Right renal cortex interstitium (tissue), 3 donors: ENCODE results near the gene ROBO4. TPM values are rescaled to one million over a fixed set of nuclear protein-coding genes. Genes with fewer than 3 reads are reported as not detected.

ENCODE experiments used
- DNase-seq, 3 donors: peaks; one replicate each; pipeline ENCODE4 v3.0.0-alpha.2; 2013; ENCODE audit warnings: low read depth in 3 of 3, low spot score in 2 of 3
- polyA plus RNA-seq, 3 donors: library from polyadenylated mRNA; unstranded; fragments of 120-200 nt; gene quantifications; one replicate each; pipeline ENCODE4 v1.2.1, GENCODE V29; 2013; ENCODE audit not compliant: insufficient read length in 3 of 3

The ROBO4 gene
- 10 to 100 TPM; 16.0 to 17.2 (median 16.1) TPM for polyA plus RNA-seq

- no peak for DNase-seq
These were observed at the start of gene ROBO4 for GRCh38 chr11:124897674-124898262. Gene ROBO4, minus strand, starts transcription at chr11:124897865. Its CDS starts 70 bp downstream, at chr11:124897795.

- no peak for DNase-seq
These were observed 49.1 kb upstream of the ROBO4 start for GRCh38 chr11:124946735-124947141.

- DNase-seq = no peak
These were observed 48.2 kb upstream of the ROBO4 start for GRCh38 chr11:124945826-124946225.

GRCh38 chr11:124944565-124944964 lies 46.9 kb upstream of the ROBO4 start:
- no peak for DNase-seq

- DNase-seq = no peak
These were observed 46.1 kb upstream of the ROBO4 start for GRCh38 chr11:124943741-124944140.

GRCh38 chr11:124943254-124943616 lies 45.6 kb upstream of the ROBO4 start:
- DNase-seq = no peak

- DNase-seq = no peak
These were observed 45.0 kb upstream of the ROBO4 start for GRCh38 chr11:124942466-124943253.

GRCh38 chr11:124941703-124942102 lies 44.0 kb upstream of the ROBO4 start:
- no peak for DNase-seq

GRCh38 chr11:124938970-124939369 lies 41.3 kb upstream of the ROBO4 start:
- no peak for DNase-seq

- DNase-seq = no peak
These were observed 40.6 kb upstream of the ROBO4 start for GRCh38 chr11:124938206-124938765.

GRCh38 chr11:124937336-124937935 lies 39.8 kb upstream of the ROBO4 start:
- no peak for DNase-seq

- no peak for DNase-seq
These were observed 38.2 kb upstream of the ROBO4 start, which contains the start of gene HEPACAM for GRCh38 chr11:124935548-124936514. Gene HEPACAM, minus strand, starts transcription at chr11:124936047. Its CDS starts 41 bp downstream, at chr11:124936006.

- DNase-seq = no peak
These were observed 37.3 kb upstream of the ROBO4 start for GRCh38 chr11:124934862-124935547.

- no peak for DNase-seq
These were observed 33.1 kb upstream of the ROBO4 start for GRCh38 chr11:124930799-124931198.

- DNase-seq = no peak
These were observed 31.4 kb upstream of the ROBO4 start for GRCh38 chr11:124928942-124929665.

GRCh38 chr11:124923296-124923695 lies 25.6 kb upstream of the ROBO4 start:
- no peak for DNase-seq

- DNase-seq = no peak
These were observed 25.2 kb upstream of the ROBO4 start for GRCh38 chr11:124922831-124923230.

GRCh38 chr11:124920870-124921609 lies 23.4 kb upstream of the ROBO4 start:
- DNase-seq = peak in 2 of 3 donors; percentile 67 to 71
